HUES6 (cell line): Measurements from ENCODE around the gene SRGAP1.
"Not testable (repeated sequence)": the region's sequence is repeated elsewhere in the genome, so short reads cannot be mapped to it uniquely, and the experiment has no call there.

Experiments used
- H3K27ac ChIP-seq: 2 replicates; pipeline ENCODE4 v1.7.0; 2013; ENCODE audit warnings: low read depth, mild to moderate bottlenecking, low read length, inconsistent platforms
- H3K27me3 ChIP-seq: 2 replicates; pipeline ENCODE4 v1.6.1; 2013; ENCODE audit warnings: low read length; ENCODE audit not compliant: control insufficient read depth, insufficient read depth
- H3K36me3 ChIP-seq: 2 replicates; pipeline ENCODE4 v1.6.1; 2013; ENCODE audit warnings: low read length; ENCODE audit not compliant: control insufficient read depth, insufficient read depth
- H3K4me1 ChIP-seq: 2 replicates; pipeline ENCODE4 v1.6.1; 2013; ENCODE audit warnings: low read length; ENCODE audit not compliant: control insufficient read depth, insufficient read depth
- H3K4me3 ChIP-seq: 2 replicates; pipeline ENCODE4 v1.5.1; 2013; ENCODE audit warnings: low read depth, low read length
- H3K9ac ChIP-seq: one replicate; pipeline ENCODE4 v1.6.1; 2013; ENCODE audit warnings: mild to moderate bottlenecking, low read length
- H3K9me3 ChIP-seq: 2 replicates; pipeline ENCODE4 v1.6.1; 2013; ENCODE audit warnings: low read depth, low read length; ENCODE audit not compliant: control insufficient read depth, insufficient read depth

SRGAP1 gene

GRCh38 chr12:64122995-64123394 is 278.5 kb downstream of the SRGAP1 start:
- H3K9ac ChIP-seq: no peak overlapping the region
- peaks cover 2% of the 10 kb centered on the region; the same call in 1 of the 2 replicates for H3K36me3 ChIP-seq
- H3K4me3 ChIP-seq: no peak overlapping the region
- no peaks in the 10 kb centered on the region for H3K4me1 ChIP-seq
- no peak overlapping the region for H3K27ac ChIP-seq
- no peaks in the 10 kb centered on the region for H3K27me3 ChIP-seq
- H3K9me3 ChIP-seq: no peaks in the 10 kb centered on the region

- no peak overlapping the region for H3K4me3 ChIP-seq
- no peak overlapping the region for H3K9ac ChIP-seq
- no peaks in the 10 kb centered on the region for H3K27me3 ChIP-seq
- H3K4me1 ChIP-seq: no peaks in the 10 kb centered on the region
- no peaks in the 10 kb centered on the region for H3K9me3 ChIP-seq
- no peak overlapping the region for H3K27ac ChIP-seq
- peaks cover 3% of the 10 kb centered on the region; the same call in 1 of the 2 replicates for H3K36me3 ChIP-seq
Measured at GRCh38 chr12:64123448-64123847, 278.9 kb downstream of the SRGAP1 start.

GRCh38 chr12:64124511-64125197 is 280.2 kb downstream of the SRGAP1 start:
- Histone ChIP-seq H3K36me3 (peaks cover 3% of the 10 kb centered on the region; the same call in 1 of the 2 replicates), H3K9ac (no peak overlapping the region), H3K27ac (no peak overlapping the region), H3K9me3 (no peaks in the 10 kb centered on the region), H3K4me1 (no peaks in the 10 kb centered on the region), H3K27me3 (no peaks in the 10 kb centered on the region), H3K4me3 (no peak overlapping the region)

- Histone ChIP-seq H3K4me3 (no peak overlapping the region), H3K9ac (no peak overlapping the region), H3K36me3 (peaks cover 3% of the 10 kb centered on the region; the same call in 1 of the 2 replicates), H3K9me3 (no peaks in the 10 kb centered on the region), H3K4me1 (no peaks in the 10 kb centered on the region), H3K27ac (no peak overlapping the region), H3K27me3 (no peaks in the 10 kb centered on the region)
Measured at GRCh38 chr12:64125913-64126312, 281.4 kb downstream of the SRGAP1 start.

GRCh38 chr12:64127811-64128210 is 283.3 kb downstream of the SRGAP1 start:
- no peaks in the 10 kb centered on the region for H3K9me3 ChIP-seq
- H3K27me3 ChIP-seq: no peaks in the 10 kb centered on the region
- no peak overlapping the region for H3K4me3 ChIP-seq
- no peaks in the 10 kb centered on the region for H3K4me1 ChIP-seq
- peaks cover 3% of the 10 kb centered on the region; the same call in 1 of the 2 replicates for H3K36me3 ChIP-seq
- H3K9ac ChIP-seq: no peak overlapping the region
- H3K27ac ChIP-seq: no peak overlapping the region

GRCh38 chr12:64128366-64128765 is 283.9 kb downstream of the SRGAP1 start:
- H3K9me3 ChIP-seq: peaks cover under 1% of the 10 kb centered on the region; the same call in 1 of the 2 replicates
- H3K4me1 ChIP-seq: no peaks in the 10 kb centered on the region
- no peak overlapping the region for H3K9ac ChIP-seq
- H3K27me3 ChIP-seq: no peaks in the 10 kb centered on the region
- H3K27ac ChIP-seq: no peak overlapping the region
- H3K36me3 ChIP-seq: peaks cover 3% of the 10 kb centered on the region; the same call in 1 of the 2 replicates
- H3K4me3 ChIP-seq: no peak overlapping the region

GRCh38 chr12:64130476-64130875 is 286.0 kb downstream of the SRGAP1 start:
- not testable (repeated sequence) for H3K36me3 ChIP-seq, H3K4me1 ChIP-seq, H3K27ac ChIP-seq, H3K4me3 ChIP-seq, H3K9me3 ChIP-seq, H3K27me3 ChIP-seq, H3K9ac ChIP-seq

- H3K27me3 ChIP-seq, H3K36me3 ChIP-seq, H3K9me3 ChIP-seq, H3K4me1 ChIP-seq, H3K9ac ChIP-seq, H3K4me3 ChIP-seq, H3K27ac ChIP-seq: not testable (repeated sequence)
Measured at GRCh38 chr12:64131456-64131855, 287.0 kb downstream of the SRGAP1 start.

GRCh38 chr12:64132672-64133071 is 288.2 kb downstream of the SRGAP1 start:
- H3K27me3 ChIP-seq, H3K27ac ChIP-seq, H3K9me3 ChIP-seq, H3K9ac ChIP-seq, H3K4me1 ChIP-seq, H3K36me3 ChIP-seq, H3K4me3 ChIP-seq: not testable (repeated sequence)

GRCh38 chr12:64137117-64137516 is 292.6 kb downstream of the SRGAP1 start:
- H3K36me3 ChIP-seq: no peaks in the 10 kb centered on the region; the same call in 1 of the 2 replicates
- peaks cover 7% of the 10 kb centered on the region for H3K9me3 ChIP-seq
- H3K9ac ChIP-seq: no peak overlapping the region
- no peaks in the 10 kb centered on the region for H3K27me3 ChIP-seq
- no peaks in the 10 kb centered on the region for H3K4me1 ChIP-seq
- H3K27ac ChIP-seq: no peak overlapping the region
- H3K4me3 ChIP-seq: no peak overlapping the region

GRCh38 chr12:64139021-64139420 is 294.5 kb downstream of the SRGAP1 start:
- 0 out of 2 replicates have a peak, but pooled peaks cover 4% of the 10 kb centered on the region for H3K36me3 ChIP-seq
- no peak overlapping the region for H3K27ac ChIP-seq
- H3K9me3 ChIP-seq: no peaks in the 10 kb centered on the region; the same call in 1 of the 2 replicates
- no peak overlapping the region for H3K4me3 ChIP-seq
- H3K27me3 ChIP-seq: no peaks in the 10 kb centered on the region
- no peak overlapping the region for H3K9ac ChIP-seq
- no peaks in the 10 kb centered on the region for H3K4me1 ChIP-seq
